ENCODE results near the gene EBI3. TPM values are rescaled to one million over a fixed set of nuclear protein-coding genes. Genes with fewer than 3 reads are reported as not detected.
A peak's percentile ranks its signal among the peaks of the same experiment; 100 is the strongest.

Gene EBI3
- total and polyA plus RNA-seq, 2 of the 13 experiments (the other 11 are each of a cell fraction or from before 2014, with no cell fraction given), result 3.4 TPM; not detected in 1

- Histone ChIP-seq H4K20me1 (ENCODE audit: insufficient read depth, low read length) (no peaks in the 10 kb centered on the region), H2AFZ (ENCODE audit: low read length) (peak overlapping the region; percentile 97), H3K27ac (ENCODE audit: extremely low read length, insufficient read depth, low read length) (no peak overlapping the region), H3K79me2 (ENCODE audit: insufficient read depth, low read length) (no peaks in the 10 kb centered on the region), H3K36me3 (replicated peaks in 1 of 2; ENCODE audit: control insufficient read depth in 1 of 2, insufficient read depth in 2 of 2, low read length in 2 of 2) (no peaks in the 10 kb centered on the region), H3K4me2 (ENCODE audit: low read depth, low read length) (peak overlapping the region; percentile 98), H3K4me1 (ENCODE audit: insufficient read depth, low read length) (peaks cover 30% of the 10 kb centered on the region), H3K4me3 (replicated peaks in 1 of 3; ENCODE audit: insufficient read depth in 1 of 3, low read depth in 2 of 3, low read length in 3 of 3) (peak overlapping the region in 2 of 3 experiments; percentile 32 to 65; a peak in 2 of 6 replicates), H3K9me3 (ENCODE audit: low read length) (no peaks in the 10 kb centered on the region), H3K9ac (ENCODE audit: insufficient read depth, low read depth, low read length) (peak overlapping the region; percentile 58; the same call in 1 of the 2 replicates), H3K27me3 (ENCODE audit: control insufficient read depth in 1 of 2, insufficient read depth in 2 of 2, low read length in 2 of 2) (no peaks in the 10 kb centered on the region; a peak in 1 of 5 replicates)
- ChIA-PET CTCF (ENCODE audit: low intra/inter-chr PET ratio, low total read pairs) (interaction anchor here (1.2 to 2.3 kb wide), 4 partner anchors 14 to 46 kb away, joined by 3 to 15 read pairs (median 6); no protein-coding TSS in a partner anchor), POLR2A (no interaction called here)
- intact Hi-C loops (cut with micrococcal nuclease; ENCODE audit: unreplicated experiment) (loop anchor here (5.0 kb wide), 1 partner anchor 44 kb away; no protein-coding TSS in a partner anchor), in situ Hi-C loops (cut with HindIII; ENCODE audit: extremely low pct_ligation_motif_present, low pct_unique_long_range_greater_than_20kb) (no loop called here)
- peak; percentile 67 for DNase-seq (ENCODE audit: low spot score)
- BruUV-seq (replicated peaks), result no TSS peak
- FAIRE-seq, result peak; percentile 81
- ATAC-seq, result peak; percentile 86
- 10% methylated on average over 20 of the region's 22 CpGs for WGBS (ENCODE audit: low lambda C conversion rate)
- TF ChIP-seq YEATS2 (CRISPR knock-in tag; IDR thresholded peaks at IDR 0.05; ENCODE audit: borderline replicate concordance) (peak; percentile 50; the same call in 1 of the 2 replicates), ZNF350 (CRISPR knock-in tag; IDR thresholded peaks at IDR 0.05; ENCODE audit: borderline replicate concordance, low read depth) (peak; percentile 17; the same call in 1 of the 2 replicates), ZFP36L1 (CRISPR knock-in tag; IDR thresholded peaks at IDR 0.05) (no peak), ZNF546 (CRISPR knock-in tag; conservative IDR thresholded peaks at IDR 0.05) (no peak), JUND (CRISPR knock-in tag; IDR thresholded peaks at IDR 0.05) (no peak), TBP (CRISPR knock-in tag; IDR thresholded peaks at IDR 0.05) (no peak), SNAPC5 (CRISPR knock-in tag; IDR thresholded peaks at IDR 0.05; ENCODE audit: borderline replicate concordance) (no peak), WIZ (CRISPR knock-in tag; IDR thresholded peaks at IDR 0.05) (no peak), ZNF256 (CRISPR knock-in tag; conservative IDR thresholded peaks at IDR 0.05) (no peak), ZNF3 (CRISPR knock-in tag; IDR thresholded peaks at IDR 0.05) (0 out of 2 replicates have a peak, but pooled peaks have one; percentile 18), PAXIP1 (CRISPR knock-in tag; conservative IDR thresholded peaks at IDR 0.05) (no peak), EP300 (IDR thresholded peaks at IDR 0.05; ENCODE audit: low read depth in 2 of 2, low read length in 2 of 2) (no peak), EP300 (CRISPR knock-in tag; IDR thresholded peaks at IDR 0.05; ENCODE audit: borderline replicate concordance) (no peak), ZNF264 (CRISPR knock-in tag; IDR thresholded peaks at IDR 0.05) (no peak), ZGPAT (CRISPR knock-in tag; IDR thresholded peaks at IDR 0.05) (peak; percentile 47; the same call in 1 of the 2 replicates), LCORL (IDR thresholded peaks at IDR 0.05) (no peak), LCORL (CRISPR knock-in tag; IDR thresholded peaks at IDR 0.05) (peak; percentile 35; the same call in 1 of the 2 replicates), ZBTB7B (CRISPR knock-in tag; IDR thresholded peaks at IDR 0.05) (0 out of 2 replicates have a peak, but pooled peaks have one; percentile 15), TAF1 (CRISPR knock-in tag; IDR thresholded peaks at IDR 0.05) (0 out of 2 replicates have a peak, but pooled peaks have one; percentile 27), STAG1 (CRISPR knock-in tag; IDR thresholded peaks at IDR 0.05) (peak; percentile 53)
Measured at GRCh38 chr19:4186087-4186993, 43.0 kb upstream of the EBI3 start.
